H1 (cell line): ENCODE data around the gene PAEP. TPM values are rescaled to one million over a fixed set of nuclear protein-coding genes. Genes with fewer than 3 reads are reported as not detected.

Experiments used
- CTCF ChIA-PET: fragments of 300-600 bp; sonication (Branson Sonifier 250); formaldehyde crosslinking; loops from one replicate; lab custom pipeline; 2021; ENCODE audit not compliant: partially characterized antibody; lab: Charles Lee
- POLR2A ChIA-PET: fragments of 300-600 bp; sonication (Branson Sonifier 250); formaldehyde crosslinking; loops from one replicate; lab custom pipeline; 2021; ENCODE audit warnings: inconsistent platforms; ENCODE audit not compliant: partially characterized antibody; lab: Charles Lee
- DNase-seq, 2 experiments: peaks; one replicate each; pipeline versions ENCODE4 v3.0.0 to v3.0.0-alpha.2; 2010 to 2022; ENCODE audit warnings: low spot score in 2 of 2, low read depth in 1 of 2, mixed read lengths in 1 of 2
- FAIRE-seq: peaks from 2 replicates; lab custom pipeline; 2011; peaks lifted over from hg19 to GRCh38; lab: Jason Lieb, UNC
- H2AFZ ChIP-seq: 2 replicates; pipeline ENCODE4 v1.8.1; 2012; ENCODE audit warnings: low read length, inconsistent platforms
- H2AK5ac ChIP-seq: 2 replicates; pipeline ENCODE4 v1.6.1; 2013; ENCODE audit warnings: low read depth, low read length
- H2BK120ac ChIP-seq: replicated peaks from 2 replicates; pipeline ENCODE3; 2013; ENCODE audit warnings: low read depth, low read length, inconsistent platforms
- H2BK12ac ChIP-seq: 2 replicates; pipeline ENCODE4 v1.6.1; 2013; ENCODE audit warnings: low read depth, low read length
- H2BK15ac ChIP-seq: 2 replicates; pipeline ENCODE4 v1.6.1; 2013; ENCODE audit warnings: low read length
- H2BK20ac ChIP-seq: 2 replicates; pipeline ENCODE4 v1.6.1; 2013; ENCODE audit warnings: low read length
- H2BK5ac ChIP-seq: 2 replicates; pipeline ENCODE4 v1.6.1; 2013; ENCODE audit warnings: low read depth, low read length
- H3K14ac ChIP-seq: 2 replicates; pipeline ENCODE4 v1.6.1; 2013; ENCODE audit warnings: inconsistent platforms; ENCODE audit not compliant: insufficient read length
- H3K18ac ChIP-seq: 2 replicates; pipeline ENCODE4 v1.6.1; 2013; ENCODE audit warnings: low read length; ENCODE audit errors: extremely low read depth
- H3K23ac ChIP-seq: 2 replicates; pipeline ENCODE4 v1.6.1; 2013; ENCODE audit warnings: inconsistent platforms; ENCODE audit not compliant: insufficient read length
- H3K23me2 ChIP-seq: 2 replicates; pipeline ENCODE4 v1.6.1; 2013; ENCODE audit warnings: low read depth, low read length
- H3K27ac ChIP-seq: 2 replicates; pipeline ENCODE4 v1.6.1; 2011; ENCODE audit warnings: low read depth, low read length, inconsistent platforms
- H3K27me3 ChIP-seq, 4 experiments: replicated peaks in 1 of 4; 1 replicate in 1 of 4; 2 replicates in 3 of 4; pipeline versions ENCODE4 v1.6.1 to v1.8.1; 2011 to 2013; ENCODE audit warnings: low read length in 3 of 4, mild to moderate bottlenecking in 3 of 4, inconsistent platforms in 2 of 4, mixed read lengths in 2 of 4, moderate library complexity in 1 of 4; ENCODE audit not compliant: control insufficient read depth in 3 of 4, insufficient read depth in 3 of 4; ENCODE audit errors: extremely low read depth in 1 of 4
- H3K36me3 ChIP-seq, 4 experiments: 2 replicates each; pipeline versions ENCODE4 v1.6.1 to v1.8.1; 2011 to 2013; ENCODE audit warnings: mild to moderate bottlenecking in 4 of 4, low read length in 3 of 4, moderate library complexity in 2 of 4, control low read depth in 1 of 4, inconsistent platforms in 1 of 4; ENCODE audit not compliant: insufficient read depth in 4 of 4, control insufficient read depth in 2 of 4
- H3K4ac ChIP-seq: replicated peaks from 2 replicates; pipeline ENCODE3; 2013; ENCODE audit warnings: low read length, low read depth, mixed read lengths, inconsistent platforms; ENCODE audit not compliant: insufficient read length
- H3K4me1 ChIP-seq, 4 experiments: replicated peaks in 1 of 4; 1 replicate in 1 of 4; 2 replicates in 3 of 4; pipeline versions ENCODE4 v1.6.1 to v1.8.1; 2011 to 2013; ENCODE audit warnings: low read length in 3 of 4, inconsistent platforms in 2 of 4, mixed read lengths in 1 of 4; ENCODE audit not compliant: insufficient read depth in 4 of 4, control insufficient read depth in 3 of 4
- H3K4me2 ChIP-seq, 2 experiments: 2 replicates each; pipeline versions ENCODE4 v1.6.1 to v1.8.1; 2011 to 2013; ENCODE audit warnings: low read depth in 2 of 2, low read length in 2 of 2, control low read depth in 1 of 2, inconsistent platforms in 1 of 2, mild to moderate bottlenecking in 1 of 2; ENCODE audit not compliant: insufficient read depth in 1 of 2
- H3K4me3 ChIP-seq, 4 experiments: fragments of 200-600, 300-600 bp in 1 of 4; sonication (generic), shearing (Covaris generic), sonication (Bioruptor Twin) in 1 of 4; 2 replicates each; pipeline versions ENCODE4 v1.5.1 to v1.8.1; 2011 to 2016; ENCODE audit warnings: low read length in 4 of 4, low read depth in 3 of 4, control low read depth in 2 of 4, inconsistent platforms in 2 of 4, mild to moderate bottlenecking in 2 of 4, mixed read lengths in 1 of 4, moderate library complexity in 1 of 4; ENCODE audit not compliant: insufficient read depth in 2 of 4; ENCODE audit errors: extremely low read depth in 1 of 4
- H3K56ac ChIP-seq: replicated peaks from 2 replicates; pipeline ENCODE3; 2013; ENCODE audit warnings: low read depth, mild to moderate bottlenecking, mixed read lengths, low read length, inconsistent platforms; ENCODE audit not compliant: insufficient read length
- H3K79me1 ChIP-seq: 2 replicates; pipeline ENCODE4 v1.6.1; 2013; ENCODE audit warnings: low read depth, low read length, control low read depth
- H3K79me2 ChIP-seq, 2 experiments: 2 replicates each; pipeline versions ENCODE4 v1.6.1 to v1.8.1; 2012 to 2013; ENCODE audit warnings: low read length in 2 of 2, mild to moderate bottlenecking in 2 of 2, inconsistent platforms in 1 of 2; ENCODE audit not compliant: insufficient read depth in 2 of 2, control insufficient read depth in 1 of 2
- H3K9ac ChIP-seq, 4 experiments: replicated peaks in 1 of 4; 1 replicate in 1 of 4; 2 replicates in 3 of 4; pipeline versions ENCODE4 v1.6.1 to v1.8.1; 2011 to 2013; ENCODE audit warnings: low read depth in 3 of 4, low read length in 3 of 4, control low read depth in 2 of 4, mild to moderate bottlenecking in 2 of 4, moderate library complexity in 2 of 4, inconsistent platforms in 1 of 4; ENCODE audit errors: extremely low read depth in 1 of 4
- H3K9me3 ChIP-seq, 2 experiments: 2 replicates each; pipeline versions ENCODE4 v1.6.1 to v1.8.1; 2012 to 2013; ENCODE audit warnings: mild to moderate bottlenecking in 2 of 2, moderate library complexity in 2 of 2, control low read depth in 1 of 2, inconsistent platforms in 1 of 2, low read depth in 1 of 2, low read length in 1 of 2, mixed read lengths in 1 of 2; ENCODE audit not compliant: insufficient read depth in 2 of 2
- H4K20me1 ChIP-seq, 2 experiments: replicated peaks in 1 of 2; 2 replicates each; pipeline versions ENCODE3 to v1.8.1; 2011 to 2013; ENCODE audit warnings: inconsistent platforms in 2 of 2, low read length in 2 of 2, mild to moderate bottlenecking in 1 of 2; ENCODE audit not compliant: insufficient read depth in 2 of 2, control insufficient read depth in 1 of 2
- H4K5ac ChIP-seq: 2 replicates; pipeline ENCODE4 v1.6.1; 2013; ENCODE audit warnings: low read length, low read depth, mixed read lengths, inconsistent platforms; ENCODE audit not compliant: insufficient read length
- H4K8ac ChIP-seq: 2 replicates; pipeline ENCODE4 v1.8.0; 2013; ENCODE audit warnings: mild to moderate bottlenecking, moderate library complexity, low read length, inconsistent platforms; ENCODE audit not compliant: insufficient read depth; ENCODE audit errors: extremely low read depth
- H4K91ac ChIP-seq: replicated peaks from 2 replicates; pipeline ENCODE3; 2013; ENCODE audit warnings: low read length, mixed read lengths, inconsistent platforms; ENCODE audit not compliant: insufficient read length
- CEBPB ChIP-seq: IDR thresholded peaks from 2 replicates; pipeline ENCODE4 v1.6.1; 2012; ENCODE audit warnings: low read depth, low read length
- CHD1 ChIP-seq: IDR thresholded peaks from 2 replicates; pipeline ENCODE4 v1.6.1; 2012; ENCODE audit warnings: low read depth, low read length, improper control_type of control experiment
- CHD2 ChIP-seq: IDR thresholded peaks from 2 replicates; pipeline ENCODE4 v1.6.1; 2012; ENCODE audit warnings: low read length, improper control_type of control experiment
- CREB1 ChIP-seq: IDR thresholded peaks from 2 replicates; pipeline ENCODE4 v1.6.1; 2012; ENCODE audit warnings: inconsistent platforms
- EP300 ChIP-seq, 2 experiments: IDR thresholded peaks; 1 replicate in 1 of 2; 2 replicates in 1 of 2; pipeline ENCODE4 v1.6.1; 2011 to 2012; ENCODE audit warnings: low read depth in 2 of 2, low read length in 2 of 2, mild to moderate bottlenecking in 2 of 2, borderline replicate concordance in 1 of 2, inconsistent platforms in 1 of 2, moderate library complexity in 1 of 2
- EZH2 ChIP-seq: fragments of 200-600 bp; sonication (generic); IDR thresholded peaks from 2 replicates; pipeline ENCODE4 v1.7.1; 2012; ENCODE audit warnings: low read depth, mild to moderate bottlenecking, moderate library complexity, low read length, inconsistent platforms; ENCODE audit not compliant: severe bottlenecking
- HDAC6 ChIP-seq: IDR thresholded peaks from one replicate; pipeline ENCODE4 v1.7.1; 2012; ENCODE audit warnings: low read depth, mild to moderate bottlenecking, inconsistent platforms, low read length, moderate library complexity
- RBBP5 ChIP-seq: IDR thresholded peaks from 2 replicates; pipeline ENCODE4 v1.7.1; 2012; ENCODE audit warnings: low read depth, mild to moderate bottlenecking, inconsistent platforms, low read length, moderate library complexity, borderline replicate concordance
- SIRT6 ChIP-seq: IDR thresholded peaks from one replicate; pipeline ENCODE4 v1.7.1; 2012; ENCODE audit warnings: low read length, inconsistent platforms
- TAF7 ChIP-seq: optimal IDR thresholded peaks from 2 replicates; pipeline ENCODE3; 2011; ENCODE audit warnings: low read depth, mild to moderate bottlenecking, inconsistent platforms, low read length, moderate library complexity, borderline replicate concordance
- WGBS, 2 experiments: shearing (Covaris generic) in 1 of 2; methylation state at CpG; one replicate each; pipeline versions ENCODE4 v1.1.6 to v1.1.7; 2013 to 2015; ENCODE audit warnings: low lambda C conversion rate in 2 of 2, mixed read lengths in 2 of 2, inconsistent platforms in 1 of 2, low coverage in 1 of 2, missing lambda C conversion rate in 1 of 2; ENCODE audit not compliant: insufficient replicate concordance in 2 of 2, insufficient coverage in 1 of 2, insufficient read length in 1 of 2; ENCODE audit errors: extremely low coverage in 1 of 2, missing lambda C conversion rate in 1 of 2; 5-methylcytosine and 5-hydroxymethylcytosine counted together
- polyA plus RNA-seq, 7 experiments: library from polyadenylated mRNA; depleted of rRNA in 3 of 7; stranded (reverse) in 5 of 7; unstranded in 2 of 7; fragments of >200 nt in 5 of 7; fragments of 200-250 nt in 2 of 7; gene quantifications; 1 replicate in 5 of 7; 2 replicates in 1 of 7; 4 replicates in 1 of 7; pipeline versions ENCODE4 v1.2.1 to v1.2.3, GENCODE V29; 2011 to 2013; ENCODE audit warnings: missing spikeins in 2 of 7, mixed read lengths in 2 of 7
- total RNA-seq: library from RNA; stranded (reverse); fragmentation: NEBNext Ultra II Directional; extraction: Animal tissue kit (Norgen Biotek cat#: 25700); gene quantifications from 2 replicates; pipeline ENCODE4 v1.2.1, GENCODE V29; 2021
- TF ChIP-seq, protein P1 (sequence below): IDR thresholded peaks from 2 replicates; pipeline ENCODE4 v1.6.1; 2012; ENCODE audit warnings: low read length, inconsistent platforms
- TF ChIP-seq, protein P2 (sequence below): IDR thresholded peaks from 2 replicates; pipeline ENCODE4 v1.6.1; 2012; ENCODE audit warnings: inconsistent platforms

The PAEP gene
- total and polyA plus RNA-seq, 2 of the 8 experiments (the other 6 are each of a cell fraction or from before 2014, with no cell fraction given), result not detected

DNA sequence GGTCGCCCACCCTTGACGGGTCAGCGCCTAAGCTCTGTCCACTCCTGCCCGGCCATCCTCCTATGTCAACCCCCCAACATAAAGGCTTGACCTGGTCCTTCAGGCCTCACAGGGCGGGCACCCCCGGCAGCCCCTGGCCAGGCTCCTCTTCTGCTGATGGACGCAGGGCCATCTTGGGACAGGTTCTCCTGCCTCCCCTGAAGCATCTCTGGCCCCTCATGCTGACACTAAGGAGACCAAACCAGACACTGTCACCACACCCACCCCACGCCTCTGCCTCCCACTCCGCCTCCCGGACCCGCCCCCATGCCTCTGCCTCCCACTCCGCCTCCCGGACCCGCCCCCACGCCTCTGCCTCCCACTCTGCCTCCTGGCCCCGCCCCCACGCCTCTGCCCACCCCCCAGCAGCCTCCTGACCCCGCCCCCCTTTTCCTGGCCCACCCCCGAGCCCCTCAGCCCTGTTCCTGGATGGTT is 8.8 kb upstream of the PAEP start:
- no peaks in the 10 kb centered on the region for H3K79me1 ChIP-seq
- ChIA-PET CTCF (interaction anchor here (1.1 to 2.1 kb wide), 4 partner anchors 13 to 245 kb away, joined by 3 to 10 read pairs (median 4); no protein-coding TSS in a partner anchor), POLR2A (interaction anchor here (1.9 kb wide), 1 partner anchor 47 kb away, joined by 5 read pairs; no protein-coding TSS in a partner anchor)
- H3K4me1 ChIP-seq, result peaks cover 0 to 3% (median 0%) of the 10 kb centered on the region in 4 experiments; a peak in 2 of 7 replicates
- no peaks in the 10 kb centered on the region for H3K36me3 ChIP-seq
- H3K4ac ChIP-seq, result no peak overlapping the region
- H2BK12ac ChIP-seq, result no peak overlapping the region
- H3K4me2 ChIP-seq, result no peak overlapping the region
- 93% methylated on average over 7 of the region's 19 CpGs; no CpG with 5 or more reads in 1 of the 2 experiments for WGBS, 2 experiments
- H2AK5ac ChIP-seq, result no peak overlapping the region
- no peaks in the 10 kb centered on the region for H3K9me3 ChIP-seq
- no peak overlapping the region for H4K91ac ChIP-seq
- H4K8ac ChIP-seq, result no peak overlapping the region
- no peaks in the 10 kb centered on the region; a peak in 1 of 7 replicates for H3K27me3 ChIP-seq
- H3K79me2 ChIP-seq, result no peaks in the 10 kb centered on the region
- no peak overlapping the region for H2BK120ac ChIP-seq
- no peak for FAIRE-seq
- H3K4me3 ChIP-seq, result no peak overlapping the region
- H3K18ac ChIP-seq, result no peak overlapping the region
- no peaks in the 10 kb centered on the region; the same call in 1 of the 2 replicates for H3K23me2 ChIP-seq
- no peak overlapping the region for H3K27ac ChIP-seq
- no peak overlapping the region for H2BK5ac ChIP-seq
- no peak overlapping the region for H2BK15ac ChIP-seq
- no peak overlapping the region for H3K23ac ChIP-seq
- H2BK20ac ChIP-seq, result no peak overlapping the region
- no peak overlapping the region for H3K56ac ChIP-seq
- no peak overlapping the region for H3K14ac ChIP-seq
- no peak overlapping the region for H4K5ac ChIP-seq
- H3K9ac ChIP-seq, result no peak overlapping the region
- no peak overlapping the region for H2AFZ ChIP-seq
- no peak for DNase-seq
- H4K20me1 ChIP-seq, result no peaks in the 10 kb centered on the region
- TF ChIP-seq SIRT6 (no peak), TAF7 (no peak), RBBP5 (no peak), CHD1 (no peak), CREB1 (no peak), CEBPB (no peak), CHD2 (no peak), EP300 (IDR thresholded peaks at IDR 0.05; ENCODE audit: borderline replicate concordance in 1 of 2, low read depth in 2 of 2, low read length in 2 of 2) (no peak), EZH2 (no peak), HDAC6 (no peak)
- TF ChIP-seq, protein P1, sequence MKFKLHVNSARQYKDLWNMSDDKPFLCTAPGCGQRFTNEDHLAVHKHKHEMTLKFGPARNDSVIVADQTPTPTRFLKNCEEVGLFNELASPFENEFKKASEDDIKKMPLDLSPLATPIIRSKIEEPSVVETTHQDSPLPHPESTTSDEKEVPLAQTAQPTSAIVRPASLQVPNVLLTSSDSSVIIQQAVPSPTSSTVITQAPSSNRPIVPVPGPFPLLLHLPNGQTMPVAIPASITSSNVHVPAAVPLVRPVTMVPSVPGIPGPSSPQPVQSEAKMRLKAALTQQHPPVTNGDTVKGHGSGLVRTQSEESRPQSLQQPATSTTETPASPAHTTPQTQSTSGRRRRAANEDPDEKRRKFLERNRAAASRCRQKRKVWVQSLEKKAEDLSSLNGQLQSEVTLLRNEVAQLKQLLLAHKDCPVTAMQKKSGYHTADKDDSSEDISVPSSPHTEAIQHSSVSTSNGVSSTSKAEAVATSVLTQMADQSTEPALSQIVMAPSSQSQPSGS, result no peak
- TF ChIP-seq, protein P2, sequence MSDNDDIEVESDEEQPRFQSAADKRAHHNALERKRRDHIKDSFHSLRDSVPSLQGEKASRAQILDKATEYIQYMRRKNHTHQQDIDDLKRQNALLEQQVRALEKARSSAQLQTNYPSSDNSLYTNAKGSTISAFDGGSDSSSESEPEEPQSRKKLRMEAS, result no peak
